Head of caudate nucleus (tissue), 42 donors: ENCODE measurements around the gene THUMPD2.
"Not testable (repeated sequence)": the region's sequence is repeated elsewhere in the genome, so short reads cannot be mapped to it uniquely, and the experiment has no call there.

Experiments used
- DNase-seq, 42 donors: peaks; one replicate each; pipeline versions ENCODE4 v3.0.0 to v3.0.0-alpha.2; 2020 to 2021; ENCODE audit warnings: mixed read lengths in 7 of 42
- intact Hi-C: fragments of 100-400 bp; cut with DNase I; formaldehyde crosslinking; loops from one replicate; pipeline ENCODE4 v1.15.0; 2022

Gene THUMPD2

GRCh38 chr2:39772086-39772811, 6.8 kb downstream of the THUMPD2 start:
- intact Hi-C loops = no loop called here
- DNase-seq = no peak

GRCh38 chr2:39762448-39762847, 16.6 kb downstream of the THUMPD2 start:
- no peak for DNase-seq
- intact Hi-C loops = no loop called here

GRCh38 chr2:39757156-39757555, 21.9 kb downstream of the THUMPD2 start:
- no peak for DNase-seq
- intact Hi-C loops = no loop called here

DNA sequence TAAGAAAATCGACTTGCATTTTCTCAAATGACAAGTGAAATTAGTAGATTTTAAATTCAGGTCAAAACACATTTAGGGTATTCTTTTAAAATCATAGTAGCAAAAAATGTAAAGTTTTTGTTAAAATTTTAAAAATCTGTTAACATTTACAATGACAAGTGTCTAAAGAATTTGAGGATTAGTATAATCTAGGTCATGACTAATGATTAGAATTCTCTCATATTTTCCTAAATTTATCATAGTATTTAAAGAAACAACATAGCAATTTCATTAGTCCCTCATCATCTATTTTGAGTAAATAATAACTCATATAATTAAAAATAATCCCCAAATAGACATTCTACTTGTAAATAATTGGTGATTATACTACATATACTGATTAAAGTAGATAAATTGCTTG, 23.6 kb downstream of the THUMPD2 start:
- no peak for DNase-seq
- intact Hi-C loops = no loop called here

GRCh38 chr2:39743269-39743776, 35.7 kb downstream of the THUMPD2 start:
- DNase-seq = peak in 1 of 42 donors; percentile 41
- intact Hi-C loops = no loop called here

- no peak for DNase-seq
- intact Hi-C loops = no loop called here
These were observed 37.2 kb downstream of the THUMPD2 start for GRCh38 chr2:39741871-39742270.

- no peak for DNase-seq
- intact Hi-C loops = no loop called here
These were observed 39.7 kb downstream of the THUMPD2 start for GRCh38 chr2:39739386-39739785.

GRCh38 chr2:39738936-39739335, 40.1 kb downstream of the THUMPD2 start:
- intact Hi-C loops = no loop called here

DNA sequence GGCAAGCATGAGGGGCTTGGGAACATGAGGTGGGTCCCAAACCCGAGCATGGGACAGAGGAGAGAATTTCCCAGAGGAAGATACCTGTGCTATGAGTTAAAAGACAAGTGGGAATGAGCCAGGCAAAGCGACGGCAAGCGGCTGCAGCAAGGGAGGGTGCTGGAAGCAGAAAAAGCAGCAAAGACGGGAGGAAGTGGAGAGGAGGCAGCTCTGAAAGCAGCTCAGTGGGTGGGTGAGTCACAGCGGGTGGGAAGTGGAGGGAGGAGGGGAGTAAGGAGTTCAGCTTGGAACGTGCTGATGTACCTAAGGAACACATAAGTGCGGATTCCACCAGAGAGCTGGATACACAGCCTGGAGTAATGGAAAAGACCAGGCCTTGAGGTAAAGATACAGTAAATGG, 41.4 kb downstream of the THUMPD2 start:
- peak; percentile 47 to 94 (median 80) for DNase-seq
- intact Hi-C loops = no loop called here

More at GRCh38 chr2:39738936-39739335, 40.1 kb downstream of the THUMPD2 start:
- no peak for DNase-seq

DNA sequence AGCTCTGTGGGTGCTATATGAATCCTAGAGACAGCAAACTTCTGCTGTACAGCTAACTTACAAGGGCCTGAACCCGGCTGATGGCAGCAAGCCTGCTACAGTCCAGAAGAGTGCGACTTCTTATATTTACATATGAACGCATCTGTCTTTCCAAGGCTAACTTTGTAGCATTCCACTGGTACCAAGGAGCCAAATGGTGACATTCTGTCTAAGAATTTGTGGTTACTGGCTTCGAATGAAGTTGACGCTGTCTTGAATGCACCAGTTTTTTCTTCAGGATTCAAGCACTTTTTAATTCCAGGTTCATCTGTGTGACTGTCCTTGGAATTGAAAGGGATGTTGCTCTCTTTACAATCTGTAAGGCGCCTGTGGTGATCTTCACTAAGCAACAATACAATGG, 42.4 kb downstream of the THUMPD2 start:
- DNase-seq = no peak
- intact Hi-C loops = no loop called here

GRCh38 chr2:39735648-39736047, 43.4 kb downstream of the THUMPD2 start:
- intact Hi-C loops = no loop called here
- DNase-seq = no peak

DNA sequence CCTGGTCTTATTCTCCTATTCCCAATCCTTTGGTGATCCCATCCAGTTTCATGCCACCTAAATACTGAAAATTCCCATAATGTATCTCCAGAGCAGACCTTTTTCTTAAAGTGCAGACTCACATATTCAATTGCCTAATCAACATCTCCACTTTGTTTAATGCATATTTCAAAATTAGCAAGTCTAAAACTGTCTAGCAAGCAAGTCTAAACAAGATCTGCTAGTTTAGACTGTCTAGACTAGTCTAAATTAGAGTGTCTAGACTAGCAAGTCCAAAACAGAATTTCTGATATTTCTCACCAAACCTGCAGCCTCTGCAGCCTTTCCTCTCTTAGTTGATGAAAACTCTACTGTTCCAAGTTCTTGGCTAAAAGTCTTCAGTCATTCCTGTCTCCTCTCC, 44.6 kb downstream of the THUMPD2 start:
- DNase-seq = no peak
- intact Hi-C loops = no loop called here

DNA sequence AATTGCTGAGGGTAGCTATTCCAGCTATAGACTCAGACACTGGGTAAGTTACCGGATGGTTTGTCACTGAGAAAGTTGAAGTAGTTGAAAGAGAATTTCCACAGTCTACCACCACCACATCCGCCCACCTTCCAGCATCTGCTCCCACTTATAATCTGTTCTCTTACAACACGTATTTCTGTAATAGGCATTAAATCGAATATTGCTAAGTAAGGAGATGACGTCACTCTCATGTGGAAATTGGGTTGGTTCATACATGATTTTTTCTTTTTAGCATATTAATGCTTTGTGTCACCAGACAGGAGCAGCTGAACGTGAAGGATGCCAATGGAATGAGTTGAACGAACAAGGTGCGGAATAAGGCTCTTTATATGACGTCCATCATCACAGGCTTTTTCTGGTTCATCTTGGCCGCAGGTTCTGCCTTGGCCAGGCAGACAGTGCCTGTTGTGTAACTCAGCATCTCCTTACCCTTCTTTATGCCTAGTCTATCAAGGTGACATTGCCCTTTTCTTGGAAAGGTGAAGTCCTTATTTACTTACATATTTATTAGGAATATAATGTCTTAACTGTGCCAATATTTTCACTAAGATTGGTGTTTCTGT, 45.9 kb downstream of the THUMPD2 start:
- intact Hi-C loops = no loop called here

DNA sequence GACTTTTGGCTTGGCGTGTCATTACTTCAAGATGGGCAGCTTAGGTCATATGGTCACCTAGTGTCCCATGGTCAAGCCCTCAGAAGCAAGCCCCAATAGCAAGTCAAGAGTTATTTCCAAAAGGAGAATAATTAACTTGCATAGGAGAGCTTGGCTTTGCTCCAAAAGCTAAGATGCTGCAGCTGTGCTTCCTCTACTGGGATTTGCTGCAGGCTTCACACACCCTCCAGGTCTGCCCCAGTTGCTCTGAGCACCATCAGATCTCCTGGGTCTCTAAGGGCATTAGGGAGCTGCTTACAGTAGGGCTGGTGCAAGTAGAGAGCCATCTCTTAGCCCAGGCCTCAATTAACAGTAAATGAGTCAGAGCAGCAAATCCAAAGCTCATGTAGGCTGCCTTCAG, 46.6 kb downstream of the THUMPD2 start:
- intact Hi-C loops = no loop called here
- DNase-seq = no peak

More for the DNA sequence above, 45.9 kb downstream of the THUMPD2 start:
- peak in 26 of 42 donors; percentile 11 to 84 (median 53) for DNase-seq

GRCh38 chr2:39731546-39731945, 47.5 kb downstream of the THUMPD2 start:
- DNase-seq = no peak
- intact Hi-C loops = no loop called here

DNA sequence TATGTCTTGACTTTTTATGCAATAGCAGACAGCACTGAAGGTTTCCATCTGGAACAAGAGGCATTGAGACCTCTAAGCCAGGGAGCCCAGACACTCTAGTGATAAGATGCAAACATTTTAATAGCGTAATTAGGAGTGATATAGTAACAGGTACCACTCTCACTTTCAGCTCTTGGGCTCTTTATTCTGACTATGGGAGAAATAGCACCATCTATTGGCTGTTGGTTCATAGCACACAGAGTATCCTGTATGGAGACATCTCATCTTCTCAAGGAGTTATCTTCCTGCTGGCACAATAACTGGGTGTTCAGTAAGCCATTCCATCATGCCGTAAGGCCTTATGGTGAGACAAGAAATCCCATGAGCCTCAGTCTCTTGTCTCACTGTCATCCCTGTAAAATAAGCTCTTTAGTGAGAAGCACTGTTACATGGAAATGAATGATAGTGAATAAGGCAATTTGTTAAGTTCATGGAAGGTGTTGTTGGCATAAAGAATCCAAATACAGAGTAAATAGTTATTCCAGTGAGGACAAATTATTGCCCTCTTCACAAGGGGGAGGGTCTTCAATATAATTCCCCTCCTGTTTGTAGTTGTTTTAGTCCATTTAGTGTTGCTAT, 48.3 kb downstream of the THUMPD2 start:
- DNase-seq = peak in 2 of 42 donors; percentile 28 to 50
- intact Hi-C loops = no loop called here

DNA sequence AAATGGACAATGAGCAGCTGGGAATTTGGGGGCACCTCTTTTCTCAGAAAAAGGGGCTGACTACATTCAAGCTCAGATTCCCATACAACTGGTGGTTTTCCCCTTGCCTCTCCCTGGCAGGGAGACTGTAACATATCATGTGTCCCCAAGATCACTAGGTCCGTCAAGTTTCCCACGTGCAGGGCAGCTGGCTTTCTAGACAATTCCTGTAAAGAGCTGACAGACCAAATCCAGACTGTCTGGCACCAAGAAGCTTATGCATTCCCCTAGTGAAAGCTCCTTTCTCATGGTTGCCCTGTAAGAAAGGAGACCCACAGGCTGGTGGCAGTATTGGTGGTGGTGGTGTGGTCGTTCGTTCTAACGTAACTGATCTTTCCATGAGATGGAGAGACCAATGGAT, 48.8 kb downstream of the THUMPD2 start:
- intact Hi-C loops = no loop called here
- DNase-seq = no peak

DNA sequence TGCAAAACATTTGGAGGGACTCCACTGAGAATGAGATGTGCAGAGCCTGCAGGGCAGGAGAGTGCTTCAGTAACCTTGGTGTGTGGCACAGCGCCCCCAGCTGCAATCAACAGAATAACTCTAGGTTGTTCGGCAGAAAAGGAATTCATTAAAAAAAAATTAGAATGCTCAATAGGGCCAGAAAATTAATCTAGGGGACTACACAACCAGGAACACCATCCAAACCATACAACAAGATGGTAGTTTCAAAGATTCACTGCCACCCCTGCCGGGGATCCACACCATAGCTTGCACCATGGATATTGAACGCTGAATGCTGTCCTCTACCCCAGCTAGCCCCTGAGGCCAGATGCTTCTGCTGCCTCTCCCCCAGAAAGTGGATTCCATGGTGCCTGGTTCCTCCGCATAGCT, 50.1 kb downstream of the THUMPD2 start:
- intact Hi-C loops = loop anchor here (10.0 kb wide), 1 partner anchor 214 kb away; no protein-coding TSS in a partner anchor
- DNase-seq = peak in 38 of 42 donors; percentile 27 to 77 (median 57)

GRCh38 chr2:39728085-39728484, 51.0 kb downstream of the THUMPD2 start:
- intact Hi-C loops = loop anchor here (10.0 kb wide), 1 partner anchor 213 kb away; no protein-coding TSS in a partner anchor
- DNase-seq = not testable (repeated sequence)

DNA sequence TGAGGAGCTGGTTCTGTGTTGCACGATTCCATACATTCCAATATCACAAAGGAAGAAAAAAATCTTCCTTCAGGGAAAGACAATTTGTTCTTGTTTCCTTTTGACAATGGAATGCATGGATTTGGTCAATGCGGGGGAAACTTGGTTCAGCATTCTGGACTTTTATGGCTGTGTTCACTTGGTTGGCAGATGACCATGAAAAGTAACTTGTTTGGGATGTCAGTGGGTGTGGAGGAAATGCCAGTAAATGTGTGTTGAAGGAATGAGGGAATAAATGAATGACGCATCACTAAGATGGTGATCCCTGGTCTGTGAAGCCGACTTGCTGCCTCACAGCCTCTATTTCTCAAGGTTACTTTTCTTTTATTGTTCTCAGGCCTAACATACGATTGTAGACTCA, 53.7 kb downstream of the THUMPD2 start:
- intact Hi-C loops = loop anchor here (10.0 kb wide), 1 partner anchor 211 kb away; no protein-coding TSS in a partner anchor
- DNase-seq = no peak
